Spinal cord (tissue), 10 donors: ENCODE data around the gene ARHGAP22. TPM values are rescaled to one million over a fixed set of nuclear protein-coding genes. Genes with fewer than 3 reads are reported as not detected.

Experiments used
- DNase-seq, 6 donors: peaks; one replicate each; pipeline versions ENCODE4 v3.0.0 to v3.0.0-alpha.2; 2013 to 2015; ENCODE audit warnings: low spot score in 6 of 6, low read depth in 4 of 6
- H3K27ac ChIP-seq: one replicate; pipeline ENCODE4 v1.5.1; 2013; ENCODE audit warnings: low read depth, low read length, control low read depth
- H3K27me3 ChIP-seq: one replicate; pipeline ENCODE4 v1.6.1; 2013; ENCODE audit warnings: low read length; ENCODE audit not compliant: control insufficient read depth, insufficient read depth
- H3K36me3 ChIP-seq: one replicate; pipeline ENCODE4 v1.6.1; 2013; ENCODE audit warnings: low read length; ENCODE audit not compliant: control insufficient read depth, insufficient read depth
- H3K4me1 ChIP-seq: one replicate; pipeline ENCODE4 v1.6.1; 2013; ENCODE audit warnings: low read length; ENCODE audit not compliant: control insufficient read depth, insufficient read depth
- H3K4me3 ChIP-seq: one replicate; pipeline ENCODE4 v1.5.1; 2013; ENCODE audit warnings: low read depth, low read length, control low read depth
- H3K9me3 ChIP-seq: one replicate; pipeline ENCODE4 v1.6.1; 2013; ENCODE audit warnings: low read length; ENCODE audit not compliant: control insufficient read depth, insufficient read depth
- WGBS: methylation state at CpG from one replicate; pipeline ENCODE4 v1.1.5; 2013; ENCODE audit warnings: missing lambda C conversion rate; ENCODE audit not compliant: insufficient coverage; 5-methylcytosine and 5-hydroxymethylcytosine counted together
- polyA plus RNA-seq, 2 donors: library from polyadenylated mRNA; unstranded; fragments of 120-200 nt; gene quantifications; one replicate each; pipeline ENCODE4 v1.2.1, GENCODE V29; 2013; ENCODE audit not compliant: insufficient read length in 2 of 2
- total RNA-seq, 2 donors: library from RNA; depleted of rRNA in 1 of 2; stranded (reverse); fragments of 120-200 nt in 1 of 2; fragments of >200 nt in 1 of 2; gene quantifications; one replicate each; pipeline versions ENCODE4 v1.2.3 to v1.2.4, GENCODE V29; 2013 to 2014
- donor health status: healthy.

Gene ARHGAP22
- total and polyA plus RNA-seq, 4 donors, result 6.2 to 13.2 (median 11.9) TPM

- Histone ChIP-seq H3K4me1 (no peaks in the 10 kb centered on the region), H3K4me3 (no peak overlapping the region), H3K36me3 (no peaks in the 10 kb centered on the region), H3K27ac (no peak overlapping the region), H3K9me3 (no peaks in the 10 kb centered on the region), H3K27me3 (no peaks in the 10 kb centered on the region)
- no CpG with 5 or more reads among the region's 4 CpGs for WGBS
- DNase-seq, result no peak
Observed at GRCh38 chr10:48419714-48420113, 185.2 kb downstream of the ARHGAP22 start.

- no CpG with 5 or more reads among the region's 5 CpGs for WGBS
- no peaks in the 10 kb centered on the region for H3K27me3 ChIP-seq
- no peak overlapping the region for H3K4me3 ChIP-seq
- H3K9me3 ChIP-seq, result no peaks in the 10 kb centered on the region
- no peak for DNase-seq
- H3K27ac ChIP-seq, result no peak overlapping the region
- no peaks in the 10 kb centered on the region for H3K4me1 ChIP-seq
- no peaks in the 10 kb centered on the region for H3K36me3 ChIP-seq
Observed at GRCh38 chr10:48418189-48418788, 186.6 kb downstream of the ARHGAP22 start.

GRCh38 chr10:48417374-48417773, 187.5 kb downstream of the ARHGAP22 start:
- H3K27me3 ChIP-seq, result no peaks in the 10 kb centered on the region
- WGBS, result no CpG with 5 or more reads among the region's 1 CpG
- H3K4me3 ChIP-seq, result no peak overlapping the region
- DNase-seq, result no peak
- no peak overlapping the region for H3K27ac ChIP-seq
- H3K4me1 ChIP-seq, result no peaks in the 10 kb centered on the region
- peaks cover 5% of the 10 kb centered on the region for H3K9me3 ChIP-seq
- no peaks in the 10 kb centered on the region for H3K36me3 ChIP-seq

GRCh38 chr10:48416584-48417232, 188.2 kb downstream of the ARHGAP22 start:
- Histone ChIP-seq H3K27me3 (no peaks in the 10 kb centered on the region), H3K4me1 (no peaks in the 10 kb centered on the region), H3K27ac (no peak overlapping the region), H3K4me3 (no peak overlapping the region), H3K9me3 (peaks cover 11% of the 10 kb centered on the region), H3K36me3 (peaks cover 3% of the 10 kb centered on the region)
- DNase-seq, result no peak
- WGBS, result 83% methylated on average over 1 of the region's 2 CpGs

- no peak for DNase-seq
Observed at GRCh38 chr10:48414778-48415177, 190.1 kb downstream of the ARHGAP22 start.

GRCh38 chr10:48414160-48414559, 190.7 kb downstream of the ARHGAP22 start:
- Histone ChIP-seq H3K4me1 (no peaks in the 10 kb centered on the region), H3K36me3 (peaks cover 5% of the 10 kb centered on the region), H3K4me3 (no peak overlapping the region), H3K27ac (no peak overlapping the region), H3K9me3 (peaks cover 12% of the 10 kb centered on the region), H3K27me3 (no peaks in the 10 kb centered on the region)
- WGBS, result no CpG with 5 or more reads among the region's 1 CpG
- DNase-seq, result no peak

More at GRCh38 chr10:48414778-48415177, 190.1 kb downstream of the ARHGAP22 start:
- H3K9me3 ChIP-seq, result peaks cover 12% of the 10 kb centered on the region
- H3K27ac ChIP-seq, result no peak overlapping the region
- H3K36me3 ChIP-seq, result peaks cover 5% of the 10 kb centered on the region
- H3K4me1 ChIP-seq, result no peaks in the 10 kb centered on the region
- WGBS, result no CpG with 5 or more reads among the region's 1 CpG
- H3K27me3 ChIP-seq, result no peaks in the 10 kb centered on the region
- no peak overlapping the region for H3K4me3 ChIP-seq

- peaks cover 12% of the 10 kb centered on the region for H3K9me3 ChIP-seq
- 100% methylated on average over 1 of the region's 4 CpGs for WGBS
- H3K27me3 ChIP-seq, result no peaks in the 10 kb centered on the region
Observed at GRCh38 chr10:48412933-48413332, 191.9 kb downstream of the ARHGAP22 start.

GRCh38 chr10:48412081-48412480, 192.8 kb downstream of the ARHGAP22 start:
- Histone ChIP-seq H3K27me3 (no peaks in the 10 kb centered on the region), H3K4me1 (no peaks in the 10 kb centered on the region), H3K36me3 (peaks cover 5% of the 10 kb centered on the region), H3K9me3 (peaks cover 12% of the 10 kb centered on the region), H3K27ac (no peak overlapping the region), H3K4me3 (no peak overlapping the region)
- DNase-seq, result no peak
- WGBS, result 90% methylated on average over 2 of the region's 3 CpGs

More at GRCh38 chr10:48412933-48413332, 191.9 kb downstream of the ARHGAP22 start:
- H3K36me3 ChIP-seq, result peaks cover 5% of the 10 kb centered on the region
- no peaks in the 10 kb centered on the region for H3K4me1 ChIP-seq
- H3K27ac ChIP-seq, result no peak overlapping the region
- DNase-seq, result no peak
- H3K4me3 ChIP-seq, result no peak overlapping the region

- Histone ChIP-seq H3K4me1 (no peaks in the 10 kb centered on the region), H3K27ac (no peak overlapping the region), H3K4me3 (no peak overlapping the region), H3K36me3 (peaks cover 5% of the 10 kb centered on the region), H3K27me3 (no peaks in the 10 kb centered on the region), H3K9me3 (peaks cover 12% of the 10 kb centered on the region)
- WGBS, result no CpG with 5 or more reads among the region's 2 CpGs
- no peak for DNase-seq
Observed at GRCh38 chr10:48411510-48411909, 193.4 kb downstream of the ARHGAP22 start.

GRCh38 chr10:48410503-48410902, 194.4 kb downstream of the ARHGAP22 start:
- Histone ChIP-seq H3K36me3 (peaks cover 5% of the 10 kb centered on the region), H3K4me3 (no peak overlapping the region), H3K4me1 (no peaks in the 10 kb centered on the region), H3K27me3 (no peaks in the 10 kb centered on the region), H3K27ac (no peak overlapping the region), H3K9me3 (peaks cover 12% of the 10 kb centered on the region)
- no CpG with 5 or more reads among the region's 6 CpGs for WGBS
- DNase-seq, result no peak
